Endodermal cell (in vitro differentiated cells): ENCODE results near the gene DUSP16. TPM values are rescaled to one million over a fixed set of nuclear protein-coding genes. Genes with fewer than 3 reads are reported as not detected.
A peak's percentile ranks its signal among the peaks of the same experiment; 100 is the strongest.

ENCODE experiments used
- DNase-seq: peaks from one replicate; pipeline ENCODE4 v3.0.0-alpha.2; 2017
- H3K27ac ChIP-seq: 2 replicates; pipeline ENCODE4 v1.5.1; 2013; ENCODE audit warnings: mild to moderate bottlenecking, low read depth, low read length, moderate library complexity
- H3K27me3 ChIP-seq: 2 replicates; pipeline ENCODE4 v1.6.1; 2013; ENCODE audit warnings: mild to moderate bottlenecking, low read length, moderate library complexity; ENCODE audit not compliant: insufficient read depth, control insufficient read depth, poor library complexity, severe bottlenecking
- H3K36me3 ChIP-seq: 2 replicates; pipeline ENCODE4 v1.7.0; 2013; ENCODE audit warnings: mild to moderate bottlenecking, low read length, moderate library complexity; ENCODE audit not compliant: control insufficient read depth, insufficient read depth
- H3K4me1 ChIP-seq: one replicate; pipeline ENCODE4 v1.7.0; 2013; ENCODE audit warnings: low read length; ENCODE audit not compliant: control insufficient read depth, insufficient read depth
- H3K4me3 ChIP-seq: 2 replicates; pipeline ENCODE4 v1.5.1; 2013; ENCODE audit warnings: mild to moderate bottlenecking, low read length, moderate library complexity
- H3K9ac ChIP-seq: 2 replicates; pipeline ENCODE4 v1.6.1; 2013; ENCODE audit warnings: mild to moderate bottlenecking, low read length, moderate library complexity; ENCODE audit not compliant: poor library complexity, severe bottlenecking; ENCODE audit errors: extremely low read depth
- H3K9me3 ChIP-seq: 2 replicates; pipeline ENCODE4 v1.6.1; 2013; ENCODE audit warnings: mild to moderate bottlenecking, low read length, moderate library complexity; ENCODE audit not compliant: control insufficient read depth
- H3K27ac Mint-ChIP-seq: 2 replicates; pipeline ENCODE4 v1.8.0; 2020; ENCODE audit warnings: mixed read lengths
- H3K27me3 Mint-ChIP-seq: 2 replicates; pipeline ENCODE4 v1.8.0; 2021; ENCODE audit warnings: mild to moderate bottlenecking, mixed read lengths; ENCODE audit not compliant: insufficient read depth
- H3K36me3 Mint-ChIP-seq: 2 replicates; pipeline ENCODE4 v1.8.0; 2020; ENCODE audit warnings: low read depth, mixed read lengths
- H3K4me1 Mint-ChIP-seq: 2 replicates; pipeline ENCODE4 v1.8.0; 2020; ENCODE audit warnings: mixed read lengths
- H3K4me3 Mint-ChIP-seq: 2 replicates; pipeline ENCODE4 v1.8.0; 2020; ENCODE audit warnings: mild to moderate bottlenecking, moderate library complexity, mixed read lengths
- H3K9me3 Mint-ChIP-seq: 2 replicates; pipeline ENCODE4 v1.8.0; 2020; ENCODE audit warnings: mild to moderate bottlenecking, mixed read lengths
- CTCF ChIP-seq: fragments of 200-600 bp; sonication (generic); conservative IDR thresholded peaks from 2 replicates; pipeline ENCODE4 v1.5.0; 2021; ENCODE audit warnings: antibody characterized with exemption, mild to moderate bottlenecking
- WGBS, 2 experiments: methylation state at CpG; one replicate each; pipeline versions ENCODE4 v1.1.5 to v1.1.7; 2013; ENCODE audit warnings: missing lambda C conversion rate in 2 of 2, mixed read lengths in 1 of 2; ENCODE audit not compliant: insufficient coverage in 1 of 2, insufficient read length in 1 of 2; 5-methylcytosine and 5-hydroxymethylcytosine counted together
- total RNA-seq, 2 donors: library from RNA; stranded (reverse); fragmentation: NEBNext Ultra II Directional in 1 of 2; extraction: Animal tissue kit (Norgen Biotek cat#: 25700) in 1 of 2; gene quantifications; 2 replicates in 1 of 2; 3 replicates in 1 of 2; pipeline ENCODE4 v1.2.1, GENCODE V29; 2021

DUSP16 gene
- total RNA-seq, 2 donors from 2014 or later, result 28.1 to 42.5 TPM

GRCh38 chr12:12507121-12507520, 55.5 kb downstream of the DUSP16 start:
- Histone ChIP-seq H3K4me1 (peaks cover 8% of the 10 kb centered on the region), H3K27ac (no peak overlapping the region), H3K4me3 (no peak overlapping the region), H3K9me3 (no peaks in the 10 kb centered on the region), H3K9ac (no peak overlapping the region), H3K27me3 (no peaks in the 10 kb centered on the region), H3K36me3 (peaks cover 6% of the 10 kb centered on the region)
- no peak for DNase-seq
- H3K4me3 Mint-ChIP-seq, result no peak overlapping the region
- H3K9me3 Mint-ChIP-seq, result no peaks in the 10 kb centered on the region
- no peaks in the 10 kb centered on the region for H3K27me3 Mint-ChIP-seq
- TF ChIP-seq CTCF, result no peak
- H3K36me3 Mint-ChIP-seq, result peaks cover 6% of the 10 kb centered on the region
- no peak overlapping the region for H3K27ac Mint-ChIP-seq
- peaks cover 36% of the 10 kb centered on the region for H3K4me1 Mint-ChIP-seq
- 100% methylated on average over 1 of the region's 1 CpG; no CpG with 5 or more reads in 1 of the 2 experiments for WGBS, 2 experiments

GRCh38 chr12:12506496-12506890, 56.2 kb downstream of the DUSP16 start:
- peaks cover 3% of the 10 kb centered on the region for H3K36me3 ChIP-seq
- H3K9me3 ChIP-seq, result no peaks in the 10 kb centered on the region
- H3K9ac ChIP-seq, result no peak overlapping the region
- H3K27ac Mint-ChIP-seq, result peak overlapping the region; percentile 7
- H3K9me3 Mint-ChIP-seq, result no peaks in the 10 kb centered on the region
- peak overlapping the region; percentile 30 for H3K4me3 ChIP-seq
- peaks cover 6% of the 10 kb centered on the region for H3K36me3 Mint-ChIP-seq
- no peaks in the 10 kb centered on the region for H3K27me3 Mint-ChIP-seq
- peaks cover 36% of the 10 kb centered on the region for H3K4me1 Mint-ChIP-seq
- no peaks in the 10 kb centered on the region for H3K27me3 ChIP-seq
- WGBS, 2 experiments, result 88 to 89% methylated on average over 1 to 3 of the region's 3 CpGs
- H3K4me3 Mint-ChIP-seq, result no peak overlapping the region
- H3K27ac ChIP-seq, result peak overlapping the region; percentile 58
- H3K4me1 ChIP-seq, result peaks cover 8% of the 10 kb centered on the region
- TF ChIP-seq CTCF, result no peak
- no peak for DNase-seq

GRCh38 chr12:12505544-12506495, 56.8 kb downstream of the DUSP16 start:
- peaks cover 42% of the 10 kb centered on the region for H3K4me1 Mint-ChIP-seq
- no peaks in the 10 kb centered on the region for H3K9me3 ChIP-seq
- WGBS, 2 experiments, result 80 to 82% methylated on average over 7 to 11 of the region's 11 CpGs
- H3K36me3 Mint-ChIP-seq, result peaks cover 6% of the 10 kb centered on the region
- peak overlapping the region; percentile 30 for H3K4me3 ChIP-seq
- no peaks in the 10 kb centered on the region for H3K27me3 Mint-ChIP-seq
- H3K27me3 ChIP-seq, result no peaks in the 10 kb centered on the region
- no peak for TF ChIP-seq CTCF
- H3K4me1 ChIP-seq, result peaks cover 8% of the 10 kb centered on the region
- peaks cover 3% of the 10 kb centered on the region for H3K36me3 ChIP-seq
- no peaks in the 10 kb centered on the region for H3K9me3 Mint-ChIP-seq
- H3K4me3 Mint-ChIP-seq, result no peak overlapping the region
- H3K27ac Mint-ChIP-seq, result peak overlapping the region; percentile 12
- no peak overlapping the region for H3K9ac ChIP-seq
- peak overlapping the region; percentile 6 for H3K27ac ChIP-seq
- no peak for DNase-seq
